CD4-positive, alpha-beta T cell treated with Interleukin-6 at 100 ng/mL for 8 hours (primary cell): ENCODE data around the gene FBLN5.

Experiments
- DNase-seq: peaks from one replicate; pipeline ENCODE4 v3.0.0-alpha.2; 2020; ENCODE audit warnings: mixed read lengths, low spot score

Gene FBLN5

GRCh38 chr14:91945751-91946621 lies 1.5 kb downstream of the FBLN5 start:
- DNase-seq = no peak

- no peak for DNase-seq
Measured at GRCh38 chr14:91942946-91943345, 4.5 kb downstream of the FBLN5 start.

- no peak for DNase-seq
Measured at GRCh38 chr14:91942128-91942527, 5.4 kb downstream of the FBLN5 start.

DNA sequence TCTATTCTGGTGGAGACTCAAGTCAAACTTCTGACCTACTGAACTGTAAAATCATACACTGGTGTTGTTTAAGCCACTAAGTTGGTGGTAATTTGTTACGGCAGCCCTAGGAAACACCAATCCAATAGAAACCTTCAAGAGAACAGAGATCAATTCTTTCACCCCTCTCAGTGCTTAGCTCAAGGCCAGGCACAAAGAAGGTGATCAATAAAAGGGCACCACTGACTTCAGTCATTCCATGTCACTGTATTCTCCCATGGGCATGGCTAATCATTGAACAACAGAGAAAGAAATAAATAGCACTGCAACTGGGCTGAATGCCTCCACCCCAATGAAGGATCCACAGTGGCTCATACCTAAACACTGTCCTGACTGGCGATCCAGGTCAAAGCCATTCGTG lies 7.3 kb downstream of the FBLN5 start:
- no peak for DNase-seq

GRCh38 chr14:91935586-91935985 lies 11.9 kb downstream of the FBLN5 start:
- DNase-seq = no peak

DNA sequence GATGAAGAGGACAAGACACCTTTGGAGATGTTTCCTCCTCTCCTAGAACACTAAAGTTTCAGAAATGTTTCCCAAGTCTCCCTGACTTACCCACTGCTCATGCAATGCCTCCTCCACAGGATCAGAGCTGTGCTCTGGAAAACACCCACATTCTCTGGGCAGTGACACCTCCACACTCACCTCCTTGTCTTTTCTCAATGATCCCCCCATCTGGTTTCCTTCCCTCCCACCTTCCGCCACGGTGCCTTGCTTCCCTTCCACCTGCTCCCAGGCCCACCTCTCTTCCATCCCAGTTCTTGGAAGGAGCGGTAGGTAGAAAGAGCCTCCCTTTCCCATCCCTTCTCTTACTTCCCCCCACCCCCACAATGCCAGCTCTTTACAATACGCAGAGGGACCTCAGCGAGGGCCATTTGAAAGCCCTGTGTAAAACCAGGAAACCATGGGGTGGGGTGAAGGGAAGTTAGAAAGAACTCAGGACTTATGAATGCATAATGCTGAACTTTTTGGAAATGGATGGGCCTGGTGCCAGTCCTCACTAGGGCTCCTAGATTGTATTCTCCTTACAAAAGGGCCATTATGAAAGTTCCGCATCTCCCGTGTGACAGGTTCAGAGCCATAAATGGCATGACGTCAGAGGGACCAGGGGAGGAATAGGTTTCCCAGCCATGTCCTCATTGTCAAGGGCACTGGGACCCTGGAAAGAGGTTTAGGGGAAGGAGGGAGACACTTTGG lies 12.8 kb downstream of the FBLN5 start:
- DNase-seq = no peak

GRCh38 chr14:91931478-91932088 lies 15.9 kb downstream of the FBLN5 start:
- no peak for DNase-seq

DNA sequence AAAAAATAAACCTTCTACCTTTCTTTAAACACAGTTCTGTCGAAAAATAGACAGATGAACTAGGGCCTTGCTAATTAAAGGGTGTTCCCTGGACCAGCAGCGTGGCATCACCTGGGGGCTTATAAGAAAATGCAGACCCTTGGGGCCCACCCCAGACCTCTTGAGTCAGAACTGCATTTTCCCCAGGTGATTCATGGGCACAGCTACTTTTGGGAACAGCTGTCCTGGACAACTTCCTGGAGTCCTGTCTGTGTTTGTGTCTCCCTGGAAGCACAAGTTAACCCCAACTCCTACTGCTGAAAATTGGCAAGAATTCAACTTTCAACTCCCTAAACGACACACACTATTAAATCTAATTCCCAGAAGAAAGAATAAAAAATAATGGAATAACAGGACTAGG lies 17.8 kb downstream of the FBLN5 start:
- DNase-seq = no peak

DNA sequence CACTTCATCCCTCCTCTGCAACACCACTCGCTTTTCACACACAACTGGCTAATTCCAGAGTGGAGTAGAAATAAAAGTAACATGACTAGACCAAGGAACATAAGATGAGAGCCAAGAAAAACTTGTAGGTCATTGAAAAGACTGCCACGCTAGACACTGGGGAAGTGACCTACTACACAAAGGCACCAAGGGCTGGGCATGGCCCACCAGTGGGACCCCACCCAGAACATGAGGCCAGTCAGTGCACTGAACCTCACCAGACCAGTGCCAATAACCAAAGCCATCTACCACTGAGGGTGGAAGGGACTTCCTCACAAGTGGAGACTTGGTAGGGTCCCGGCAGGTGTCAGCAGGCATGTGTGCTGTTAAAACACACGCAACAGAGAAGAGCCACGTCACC lies 19.7 kb downstream of the FBLN5 start:
- DNase-seq = no peak

DNA sequence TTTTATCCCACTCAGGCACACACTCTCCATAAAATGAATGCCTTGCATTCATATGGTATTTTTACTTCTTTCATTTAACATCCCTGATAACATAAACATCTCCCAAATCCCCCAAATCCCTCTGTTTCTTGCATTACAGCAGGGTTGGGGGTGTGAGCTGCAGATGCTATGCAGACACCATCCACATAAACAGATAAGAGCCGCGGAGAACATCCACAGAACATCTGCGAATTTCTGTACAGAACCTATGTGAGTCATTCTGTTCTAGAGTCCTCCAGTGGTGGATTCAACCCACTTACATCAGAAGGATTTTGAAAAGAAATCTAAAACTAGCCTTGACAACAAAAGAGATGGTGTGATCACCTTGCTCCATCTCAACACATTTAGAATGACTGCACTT lies 20.3 kb downstream of the FBLN5 start:
- DNase-seq = no peak

DNA sequence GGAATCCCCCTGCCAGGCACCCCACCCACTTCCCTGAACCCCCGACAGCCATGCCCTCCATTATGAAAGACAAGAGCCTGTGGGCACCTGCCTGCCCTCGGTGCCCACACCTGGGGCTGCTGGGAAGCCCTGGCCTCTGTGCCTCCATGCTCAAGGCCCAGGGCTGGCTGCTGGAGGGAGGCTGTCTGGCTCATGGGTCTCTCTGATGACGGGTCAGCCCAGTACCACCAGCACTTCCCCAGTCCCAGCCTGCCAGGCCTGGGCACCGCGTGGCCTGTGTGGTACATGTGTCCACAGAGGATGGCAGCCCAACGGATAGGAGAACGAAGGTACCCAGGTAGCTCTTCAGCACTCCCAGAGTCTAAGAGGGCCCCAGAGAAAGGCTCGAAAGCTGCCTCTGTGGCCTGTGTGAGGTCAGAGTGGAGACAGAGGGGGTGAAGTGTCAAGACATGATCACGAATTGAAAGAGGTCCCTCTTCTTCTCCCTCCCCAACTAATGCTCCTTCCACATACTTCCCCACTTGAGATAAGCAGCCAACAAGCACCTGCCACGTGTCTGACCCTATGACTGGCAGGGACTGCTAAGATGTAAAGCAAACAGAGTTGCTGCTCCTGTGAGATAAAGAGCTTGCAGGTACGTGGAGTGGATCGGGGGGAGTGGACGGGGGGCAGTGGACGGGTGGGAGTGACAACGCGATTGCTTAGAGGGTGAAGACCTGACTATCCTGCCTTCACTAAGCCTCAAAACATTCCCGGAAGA lies 21.2 kb downstream of the FBLN5 start:
- DNase-seq = no peak

DNA sequence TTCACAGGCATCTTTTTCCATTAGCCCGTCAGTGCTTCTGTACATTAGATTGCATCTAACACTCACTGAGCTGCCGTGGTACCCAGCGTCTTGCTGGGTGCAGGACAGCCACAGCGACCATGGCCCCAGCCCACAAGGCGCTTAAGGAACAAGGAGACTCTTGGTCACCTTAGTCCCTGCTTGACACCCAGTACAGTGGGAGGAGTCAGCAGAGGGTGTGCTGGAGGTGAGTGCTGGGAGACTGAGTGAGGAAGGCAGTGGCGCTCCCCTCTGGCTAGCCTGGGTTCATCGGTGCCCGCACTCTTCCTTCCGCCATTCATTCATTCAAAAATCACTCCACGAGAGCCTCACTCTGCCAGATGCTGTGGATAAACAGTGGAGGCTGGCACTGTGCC lies 21.8 kb downstream of the FBLN5 start:
- DNase-seq = no peak

- no peak for DNase-seq
Measured at GRCh38 chr14:91925001-91925726, 22.3 kb downstream of the FBLN5 start.

GRCh38 chr14:91920526-91920925 lies 27.0 kb downstream of the FBLN5 start:
- DNase-seq = no peak

GRCh38 chr14:91919814-91920213 lies 27.7 kb downstream of the FBLN5 start:
- no peak for DNase-seq

GRCh38 chr14:91918186-91918883 lies 29.2 kb downstream of the FBLN5 start:
- DNase-seq = no peak

GRCh38 chr14:91912035-91912434 lies 35.5 kb downstream of the FBLN5 start:
- DNase-seq = no peak

- peak; percentile 74 for DNase-seq
Measured at GRCh38 chr14:91911474-91912032, 35.9 kb downstream of the FBLN5 start.

DNA sequence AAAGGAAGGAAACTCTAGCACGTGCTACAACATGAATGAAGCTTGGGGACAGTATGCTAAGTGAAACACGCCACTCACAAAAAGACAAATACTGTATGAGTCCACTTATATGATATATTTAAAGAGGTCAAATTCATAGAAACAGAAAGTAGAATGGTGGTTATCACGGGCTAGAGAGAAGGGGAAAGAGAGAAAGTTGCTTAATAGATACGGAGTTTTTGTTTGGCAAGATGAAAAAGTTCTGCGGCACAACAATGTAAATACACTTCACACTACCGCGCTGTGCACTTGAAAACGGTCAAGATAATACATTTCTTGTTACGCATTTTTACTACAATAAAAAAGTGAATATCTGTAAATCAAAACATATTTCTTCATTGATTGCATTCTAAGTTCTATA lies 37.3 kb downstream of the FBLN5 start:
- no peak for DNase-seq

DNA sequence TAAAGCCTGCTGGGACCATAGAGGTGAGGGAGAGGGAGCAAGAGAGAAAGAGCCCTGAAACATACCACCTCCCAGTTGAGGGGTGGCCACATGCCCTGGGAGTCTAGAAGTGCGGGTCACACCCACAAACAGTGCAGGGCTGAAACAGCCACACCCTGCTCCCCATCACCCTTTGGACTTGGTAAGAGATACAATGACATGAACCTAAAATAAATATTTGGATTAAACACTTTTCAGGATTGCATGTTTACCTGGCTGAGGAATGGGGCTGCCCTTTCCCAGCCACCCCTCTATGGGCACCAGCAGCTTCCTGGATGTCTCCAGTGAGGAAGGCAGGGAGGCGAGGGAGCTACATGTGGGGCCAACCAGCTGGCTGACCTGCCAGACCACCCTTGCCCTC lies 41.1 kb downstream of the FBLN5 start:
- DNase-seq = no peak
